ENCODE measurements around the gene STAT5B. TPM values are rescaled to one million over a fixed set of nuclear protein-coding genes. Genes with fewer than 3 reads are reported as not detected.
A peak's percentile ranks its signal among the peaks of the same experiment; 100 is the strongest.

The STAT5B gene
- total and polyA plus RNA-seq, 9 of the 15 experiments (the other 6 are each of a cell fraction or from before 2014, with no cell fraction given): 20.8 to 176 (median 92.4) TPM

GRCh38 chr17:42313773-42314566, 37.8 kb upstream of the STAT5B start (continued):
- TF ChIP-seq ZKSCAN1 (IDR thresholded peaks at IDR 0.05; ENCODE audit: low read depth, low read length) (no peak), MAZ (CRISPR knock-in tag; conservative IDR thresholded peaks at IDR 0.05 in 1 of 2, IDR thresholded peaks at IDR 0.05 in 1 of 2) (peak; percentile 46 to 58), RREB1 (CRISPR knock-in tag; IDR thresholded peaks at IDR 0.05) (no peak; the same call in 1 of the 2 replicates), ZNF12 (CRISPR knock-in tag; IDR thresholded peaks at IDR 0.05) (no peak), SNRNP70 (optimal IDR thresholded peaks at IDR 0.05; ENCODE audit: low read depth, low read length) (no peak), HMGXB4 (CRISPR knock-in tag; IDR thresholded peaks at IDR 0.05) (no peak), KHSRP (IDR thresholded peaks at IDR 0.05) (no peak), ARID4B (CRISPR knock-in tag; IDR thresholded peaks at IDR 0.05) (no peak), THRAP3 (IDR thresholded peaks at IDR 0.05; ENCODE audit: borderline replicate concordance) (no peak), DDX20 (tag; IDR thresholded peaks at IDR 0.05; ENCODE audit: low read depth) (no peak), ZNF551 (CRISPR knock-in tag; IDR thresholded peaks at IDR 0.05) (no peak), ZNF232 (CRISPR knock-in tag; IDR thresholded peaks at IDR 0.05) (no peak), SMC3 (conservative IDR thresholded peaks at IDR 0.05; ENCODE audit: insufficient read depth, low read depth, low read length) (no peak), HDAC8 (tag; IDR thresholded peaks at IDR 0.05) (peak; percentile 90; the same call in 1 of the 2 replicates), MTF1 (CRISPR knock-in tag; IDR thresholded peaks at IDR 0.05; ENCODE audit: borderline replicate concordance) (no peak)

Data from K562 (cell line).